Stromal cell of bone marrow (primary cell): Measurements from ENCODE around the gene C10orf90.
A peak's percentile ranks its signal among the peaks of the same experiment; 100 is the strongest.

Experiments
- DNase-seq: peaks from one replicate; pipeline ENCODE4 v3.0.0-alpha.2; 2012; ENCODE audit warnings: low read depth

Gene C10orf90

DNA sequence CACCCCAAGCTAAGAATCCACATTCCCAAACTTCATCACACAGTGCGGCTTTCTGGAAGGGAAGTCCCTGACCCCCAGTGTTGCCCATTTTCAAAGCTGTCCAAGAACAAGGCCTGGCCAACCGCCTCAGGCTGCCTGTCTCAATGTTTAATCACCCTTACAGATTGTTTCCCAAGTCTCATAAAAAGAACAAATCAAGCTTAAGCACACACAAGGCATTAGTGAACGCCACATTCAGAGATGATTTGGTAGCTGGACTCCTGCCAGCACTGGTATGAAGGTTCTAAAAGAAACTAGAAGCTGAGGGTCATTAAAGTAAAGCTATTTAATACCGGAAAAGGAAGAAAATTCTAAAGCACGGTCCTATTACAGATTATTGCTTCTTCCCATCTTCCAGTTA lies 35.6 kb downstream of the C10orf90 start:
- no peak for DNase-seq

DNA sequence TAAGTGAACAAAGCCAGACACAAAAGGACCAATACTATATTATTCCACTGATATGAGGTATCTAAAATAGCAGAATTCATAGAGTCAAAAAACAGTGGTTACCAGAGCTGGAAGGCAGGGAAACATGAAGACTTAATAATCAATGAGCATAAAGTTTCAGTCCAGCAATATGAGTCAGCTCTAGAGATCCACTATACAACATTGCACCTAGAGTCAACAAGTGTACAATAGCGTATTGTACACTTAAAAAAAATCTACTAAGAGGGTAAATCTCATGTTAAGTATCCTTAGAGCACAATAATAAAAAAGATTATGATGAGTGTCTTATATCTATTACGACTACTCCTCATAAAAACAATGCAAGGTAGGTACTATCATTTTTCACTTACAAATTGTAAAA lies 36.1 kb downstream of the C10orf90 start:
- DNase-seq, result no peak

DNA sequence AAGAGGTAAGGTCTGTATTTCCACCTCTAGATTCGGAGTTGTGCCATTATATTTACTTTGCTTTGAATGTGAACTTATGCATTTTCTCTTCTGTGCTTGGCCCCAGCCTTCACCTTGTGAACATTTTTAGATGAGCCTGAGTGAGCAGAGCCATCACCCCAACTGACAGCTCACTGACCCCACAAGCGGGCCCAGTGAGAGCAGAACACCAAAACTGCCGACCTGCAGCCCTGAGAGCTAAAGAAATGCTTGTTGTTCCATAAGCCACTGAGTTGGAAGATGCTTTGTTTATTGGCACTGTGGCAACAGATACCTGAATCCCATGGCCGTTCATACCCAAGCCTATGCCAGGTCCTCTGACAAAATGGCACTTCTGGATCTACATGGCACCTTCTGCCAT lies 37.8 kb downstream of the C10orf90 start:
- no peak for DNase-seq

DNA sequence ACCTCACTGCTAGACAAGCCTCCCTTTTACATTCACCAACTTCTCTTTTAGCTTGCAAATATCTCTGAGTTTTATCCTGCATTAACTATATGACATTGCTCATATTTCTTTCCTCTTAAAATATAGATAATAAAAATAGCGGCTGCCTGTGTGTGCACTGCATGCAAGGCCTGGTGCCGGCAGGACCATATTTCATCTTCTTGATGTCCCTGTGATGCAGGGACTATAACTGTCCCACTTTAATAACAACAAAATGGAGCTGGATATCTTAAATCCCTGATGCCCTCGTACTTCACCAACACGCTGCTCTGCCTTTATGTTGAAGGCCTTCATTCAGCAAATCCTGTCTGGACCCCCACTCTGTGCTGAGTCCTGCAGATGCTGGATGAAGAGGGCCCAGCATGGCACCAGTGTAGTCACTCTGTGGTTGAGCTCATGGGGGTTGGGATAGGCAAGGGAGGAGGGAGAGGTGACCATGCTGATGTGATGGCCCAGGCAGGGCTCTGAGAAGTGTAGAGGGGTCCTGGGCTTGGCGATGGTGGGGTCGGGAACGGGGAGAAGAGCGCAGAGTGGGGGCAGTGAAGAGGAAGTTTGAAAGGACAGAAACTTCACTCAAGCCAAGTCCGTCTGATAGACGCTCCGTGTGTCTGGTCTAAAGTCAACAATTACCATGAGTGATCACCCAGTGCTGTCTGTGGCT lies 40.4 kb downstream of the C10orf90 start:
- DNase-seq, result no peak

DNA sequence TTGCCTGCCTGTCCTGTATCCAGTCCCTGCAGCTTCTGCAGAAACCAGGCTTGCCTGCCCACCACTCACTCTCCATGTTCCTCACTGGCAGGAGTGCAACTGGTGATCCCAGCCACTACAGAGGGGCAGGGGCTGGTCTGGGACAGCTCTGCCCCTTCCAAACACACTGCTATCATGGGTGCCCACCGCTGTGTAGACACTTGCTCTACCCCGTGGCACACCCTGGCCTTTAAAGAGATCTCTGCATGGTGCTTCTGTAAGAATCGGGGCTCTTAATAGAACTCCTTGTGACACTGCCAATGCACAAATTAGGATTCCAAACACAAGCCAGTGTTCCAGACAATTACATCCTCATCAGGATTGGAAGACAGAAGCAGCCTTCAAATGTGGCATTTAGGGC lies 41.7 kb downstream of the C10orf90 start:
- DNase-seq, result no peak

DNA sequence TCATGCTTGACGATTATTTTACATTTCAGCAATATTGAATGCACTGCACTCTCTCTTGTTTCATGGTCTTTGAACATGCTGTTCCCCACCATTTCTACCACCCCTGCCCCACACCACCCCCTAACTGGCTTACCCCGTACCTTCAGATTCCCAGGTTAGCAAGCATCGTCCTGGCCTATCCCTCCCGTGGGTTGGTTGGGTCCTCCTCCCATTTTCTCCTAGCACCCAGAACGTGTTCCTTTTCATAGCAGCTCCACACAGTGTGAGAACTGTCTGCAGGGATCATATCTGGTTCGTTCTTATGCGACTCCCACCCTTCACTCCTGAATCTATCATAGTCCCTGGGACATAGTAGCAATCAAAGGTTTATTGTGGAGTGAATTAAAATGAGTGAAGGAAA lies 48.6 kb downstream of the C10orf90 start:
- DNase-seq, result no peak

DNA sequence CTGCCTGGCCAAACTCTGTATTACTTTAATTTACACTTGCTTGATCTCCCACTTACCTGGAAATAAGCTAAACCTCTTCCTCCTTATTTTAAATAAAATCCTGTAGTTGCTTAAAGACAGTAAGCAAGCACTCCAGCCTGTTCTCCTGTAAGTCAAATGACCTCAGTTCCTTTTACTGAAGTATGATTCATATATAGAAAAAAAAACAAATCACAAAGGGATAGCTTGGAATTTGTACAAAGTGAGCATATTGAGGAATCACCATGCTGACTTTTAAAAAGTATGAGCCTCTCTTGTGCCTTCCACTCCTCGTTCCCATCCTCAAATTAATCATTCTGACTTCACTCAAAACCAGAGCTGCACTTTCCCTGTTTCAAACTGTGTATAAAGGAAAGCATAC lies 52.0 kb downstream of the C10orf90 start:
- peak; percentile 61 for DNase-seq

DNA sequence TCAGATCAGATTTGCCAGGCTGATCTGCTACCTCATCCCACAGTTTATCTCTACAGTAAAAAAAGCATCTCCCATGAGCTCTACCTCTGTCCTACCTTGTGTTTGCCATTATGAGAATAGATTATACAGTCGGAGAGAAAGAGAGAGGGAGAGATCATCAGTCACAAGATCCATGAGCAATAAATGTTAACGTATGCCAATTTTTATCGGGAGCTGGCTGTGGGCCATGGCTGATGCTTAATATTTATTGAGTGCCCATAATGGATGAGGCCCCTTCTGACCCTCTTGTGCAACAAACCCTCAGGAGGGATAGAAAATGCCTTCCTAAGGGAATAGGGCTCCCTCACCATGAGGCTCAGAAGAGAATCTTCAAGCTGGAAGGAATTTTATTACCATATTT lies 52.8 kb downstream of the C10orf90 start:
- DNase-seq, result no peak

DNA sequence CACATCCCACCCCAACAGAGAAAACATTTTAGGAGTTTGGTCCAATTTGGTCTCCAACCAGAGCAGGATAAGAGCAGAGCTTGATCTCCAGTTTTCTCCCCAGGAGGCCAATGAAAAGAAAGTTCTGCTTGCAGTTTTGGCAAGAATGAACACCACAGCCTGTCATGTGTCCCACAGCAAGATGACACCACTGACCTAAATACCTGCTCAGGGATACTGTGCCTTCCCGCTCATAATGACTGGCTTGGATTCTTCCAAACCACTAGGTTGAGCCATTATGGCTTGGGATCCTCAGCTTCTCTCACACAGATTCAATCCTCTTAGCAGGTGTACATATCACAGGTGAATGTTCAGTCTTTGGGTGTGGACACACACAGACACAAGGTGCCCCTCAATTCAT lies 53.3 kb downstream of the C10orf90 start:
- DNase-seq, result no peak

DNA sequence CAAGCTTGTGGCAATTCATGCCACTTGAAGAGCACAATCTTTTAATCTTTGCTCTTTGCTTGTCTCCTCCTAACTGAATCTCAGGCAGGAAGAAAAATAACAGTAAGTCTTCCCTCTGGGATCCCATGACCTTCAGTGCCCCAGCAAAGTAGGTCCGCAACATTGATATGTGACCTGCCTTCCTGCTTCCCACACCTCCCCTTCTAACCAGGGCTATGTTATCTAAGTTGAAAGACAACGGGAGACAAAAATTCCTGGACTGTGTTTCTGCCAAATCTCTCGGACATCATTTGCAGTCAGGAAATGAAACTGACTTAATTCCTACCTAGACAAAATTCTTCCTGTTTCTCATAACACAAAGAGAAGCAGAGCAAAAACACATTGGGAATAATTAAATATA lies 53.8 kb downstream of the C10orf90 start:
- DNase-seq, result no peak

DNA sequence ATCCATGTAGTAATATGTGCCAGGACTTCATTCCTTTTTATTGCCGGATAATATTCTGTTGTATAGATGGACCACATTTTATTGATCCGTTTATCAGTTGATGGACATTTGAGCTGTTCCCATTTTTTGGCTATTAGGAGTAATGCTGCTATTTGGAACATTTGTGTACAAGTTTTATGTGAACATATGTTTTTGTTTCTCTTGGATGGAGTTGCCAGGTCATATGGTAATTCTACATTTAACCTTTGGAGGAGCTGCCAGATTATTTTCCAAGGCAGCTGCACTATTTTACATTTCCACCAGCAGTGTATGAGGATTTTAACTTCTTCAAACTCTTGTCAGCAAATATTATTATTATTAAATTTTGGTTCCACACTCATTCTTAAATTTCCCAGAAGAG lies 59.2 kb downstream of the C10orf90 start:
- no peak for DNase-seq

DNA sequence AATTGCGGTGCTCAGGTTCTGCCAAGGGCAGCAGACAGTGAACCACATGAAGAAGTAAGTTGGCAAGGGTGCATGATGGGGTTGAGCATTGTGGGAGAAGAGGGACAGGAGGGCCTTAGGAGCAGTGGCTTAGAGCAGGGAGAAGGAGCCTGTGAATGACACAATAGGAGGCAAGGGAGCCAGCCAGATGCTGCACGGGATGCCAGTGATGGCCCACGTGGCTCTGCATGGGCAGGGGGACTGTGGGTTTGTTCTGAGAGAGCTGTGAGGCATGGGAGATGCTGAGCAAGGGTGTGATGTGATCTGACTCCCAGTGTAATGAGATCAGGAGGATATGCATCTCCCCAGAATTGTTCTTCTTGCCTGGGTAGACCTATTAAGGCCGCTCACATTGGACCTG lies 60.9 kb downstream of the C10orf90 start:
- DNase-seq, result no peak

DNA sequence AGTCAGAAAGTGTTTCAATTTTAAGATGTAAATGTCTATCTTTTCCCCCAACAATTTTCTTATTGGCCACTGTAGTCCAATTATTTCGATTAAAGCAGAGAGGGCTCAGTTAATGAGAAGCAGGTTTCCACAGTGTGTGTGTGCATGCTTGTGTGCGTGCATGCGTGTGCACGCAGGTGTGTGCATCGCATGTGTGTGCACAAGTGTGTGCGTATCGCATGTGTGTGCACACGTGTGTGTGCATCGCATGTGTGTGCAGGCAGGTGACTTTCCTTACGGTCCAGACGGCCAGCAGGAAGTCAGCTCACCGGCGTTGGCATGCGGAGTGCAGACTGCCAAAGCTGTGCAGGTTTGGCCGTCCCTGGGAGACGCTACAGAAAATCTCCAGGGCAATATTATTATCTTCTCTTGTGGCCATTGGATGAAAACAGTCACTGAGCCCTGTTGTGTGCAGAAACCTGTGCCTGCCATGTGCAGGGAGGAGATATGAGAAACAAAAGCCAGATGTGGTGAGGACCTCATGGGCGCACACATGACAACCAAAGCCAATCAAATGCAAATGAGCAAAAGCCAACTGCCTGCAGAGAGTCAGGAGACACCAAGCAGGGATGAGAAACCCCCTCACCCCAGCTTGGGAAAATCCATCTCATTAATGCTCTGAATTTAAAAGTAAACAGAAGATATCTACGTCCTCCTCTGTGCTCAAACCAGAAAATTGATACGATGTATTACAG lies 70.4 kb downstream of the C10orf90 start:
- DNase-seq, result no peak

DNA sequence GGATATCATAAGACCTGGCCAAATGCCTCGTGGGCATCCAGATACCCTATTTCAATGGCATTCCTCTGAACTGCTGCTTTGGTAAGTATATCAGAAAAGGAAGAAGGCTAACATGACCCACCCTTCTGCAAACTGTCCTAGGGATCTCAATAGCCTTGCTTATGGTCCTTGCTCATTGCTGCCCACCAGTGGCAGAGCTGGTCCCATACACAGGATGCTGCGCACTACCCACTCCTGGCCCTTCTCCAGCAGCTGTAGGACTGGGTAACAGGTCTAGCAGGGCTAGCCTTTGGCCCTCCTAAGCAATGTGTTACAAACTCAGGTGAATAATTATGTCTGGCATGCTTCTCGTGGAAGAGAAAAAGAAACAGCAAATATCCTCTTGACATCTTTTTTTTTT lies 72.5 kb downstream of the C10orf90 start:
- DNase-seq, result peak; percentile 19

DNA sequence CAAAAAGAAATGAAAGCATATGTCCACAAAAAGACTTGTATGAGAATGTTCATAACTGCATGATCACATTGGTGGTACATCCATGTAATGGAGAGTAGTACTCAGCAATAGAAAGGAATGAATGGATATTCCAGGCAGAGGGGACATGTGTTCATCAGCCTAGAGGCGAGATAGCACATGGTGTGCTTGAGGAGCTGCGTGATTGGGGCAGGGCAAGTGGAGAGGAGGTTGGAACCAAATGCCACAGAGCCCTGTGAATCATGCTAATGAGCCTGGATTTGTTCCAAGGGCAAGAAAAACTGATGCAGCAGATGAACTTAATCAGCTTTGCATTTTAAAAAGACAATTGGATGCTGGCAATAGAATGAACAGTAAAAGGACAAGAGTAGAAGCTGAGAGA lies 73.3 kb downstream of the C10orf90 start:
- DNase-seq, result no peak

DNA sequence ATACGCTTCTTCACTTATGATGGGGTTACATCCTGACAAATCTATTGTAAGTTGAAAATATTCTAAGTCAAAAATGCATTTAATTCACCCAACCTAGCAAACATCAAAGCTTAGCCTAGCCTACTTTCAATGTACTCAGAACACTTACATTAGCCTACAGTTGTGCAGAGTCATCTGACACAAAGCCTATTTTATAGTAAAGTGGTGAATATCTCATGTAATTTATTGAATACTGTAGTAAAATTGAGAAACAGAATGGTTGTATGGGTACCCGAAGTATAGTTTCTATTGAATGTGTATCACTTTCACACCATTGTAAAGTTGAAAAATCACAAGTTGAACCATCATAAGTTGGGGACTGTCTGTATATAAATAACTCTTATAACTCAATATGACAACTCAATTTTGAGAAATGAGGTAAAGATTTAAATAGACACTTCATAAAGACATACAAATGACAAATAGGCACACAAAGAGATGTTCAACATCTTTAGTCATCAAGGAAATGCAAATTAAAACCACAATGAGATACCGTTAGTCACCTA lies 73.9 kb downstream of the C10orf90 start:
- DNase-seq, result no peak

DNA sequence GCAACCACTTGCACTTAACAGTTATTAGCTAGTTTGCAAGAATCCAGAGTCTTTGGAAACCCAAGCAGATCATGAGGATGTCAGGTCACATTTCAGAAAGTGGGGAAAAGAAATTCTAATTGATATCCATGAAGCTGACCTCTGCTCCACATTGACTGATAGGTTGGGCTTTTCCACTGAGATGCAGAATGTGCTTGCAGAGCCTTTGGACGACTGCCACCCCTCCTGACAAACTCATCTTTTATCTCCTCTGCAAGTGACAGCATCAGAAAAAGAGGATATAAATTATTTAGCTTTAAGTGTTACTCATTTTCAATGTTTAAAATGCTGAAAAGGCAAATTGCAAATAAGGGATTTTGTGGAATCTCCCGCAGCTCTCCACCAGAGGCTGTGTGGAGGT lies 75.3 kb downstream of the C10orf90 start:
- no peak for DNase-seq

DNA sequence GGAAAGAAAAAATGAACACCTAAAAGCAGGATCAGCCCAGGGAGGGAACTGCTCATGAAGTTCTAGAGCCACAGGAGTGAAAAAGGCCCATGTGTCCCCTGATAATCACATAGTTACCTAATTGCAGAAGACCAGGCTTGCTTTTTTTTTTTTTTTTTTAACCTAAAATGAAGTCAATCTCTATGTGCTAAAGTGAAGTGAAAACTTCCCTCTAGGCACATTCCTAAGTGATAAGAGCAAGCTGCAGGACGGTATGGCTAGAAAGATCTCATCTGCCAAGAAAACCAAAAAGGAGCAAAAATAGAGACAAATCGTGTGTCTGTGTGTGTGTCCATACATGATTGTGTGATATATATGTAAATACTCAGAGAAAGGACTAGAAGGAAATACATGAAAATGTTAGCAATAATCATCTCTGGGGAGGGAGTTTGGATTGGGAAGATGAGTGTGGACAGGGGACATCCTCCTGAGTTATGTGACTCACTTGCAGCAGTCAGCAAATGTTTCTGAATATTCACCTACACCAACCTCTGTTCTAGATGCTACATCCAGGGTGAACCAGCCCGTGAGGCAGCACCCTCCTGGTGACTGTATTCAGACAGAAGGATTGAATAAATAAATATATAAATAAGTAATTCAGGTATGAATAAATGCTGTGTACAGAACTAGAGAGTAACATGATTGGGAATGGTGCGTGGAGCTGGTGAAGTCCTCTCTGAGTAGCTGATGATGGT lies 76.4 kb downstream of the C10orf90 start:
- DNase-seq, result no peak

DNA sequence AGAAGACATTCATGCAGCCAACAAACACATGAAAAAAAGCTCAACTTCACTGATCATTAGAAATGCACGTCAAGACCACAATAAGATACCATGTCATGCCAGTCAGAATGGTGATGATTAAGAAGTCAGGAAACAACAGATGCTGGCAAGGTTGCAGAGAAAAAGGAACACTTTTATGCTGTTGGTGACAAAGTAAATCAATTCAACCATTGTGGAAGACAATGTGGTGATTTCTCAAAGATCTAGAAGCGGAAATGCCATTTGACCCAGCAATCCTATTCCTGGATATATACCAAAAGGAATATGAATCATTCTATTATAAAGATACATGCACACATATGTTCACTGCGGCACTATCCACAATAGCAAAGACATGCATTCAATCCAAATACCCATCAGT lies 77.6 kb downstream of the C10orf90 start:
- DNase-seq, result no peak

DNA sequence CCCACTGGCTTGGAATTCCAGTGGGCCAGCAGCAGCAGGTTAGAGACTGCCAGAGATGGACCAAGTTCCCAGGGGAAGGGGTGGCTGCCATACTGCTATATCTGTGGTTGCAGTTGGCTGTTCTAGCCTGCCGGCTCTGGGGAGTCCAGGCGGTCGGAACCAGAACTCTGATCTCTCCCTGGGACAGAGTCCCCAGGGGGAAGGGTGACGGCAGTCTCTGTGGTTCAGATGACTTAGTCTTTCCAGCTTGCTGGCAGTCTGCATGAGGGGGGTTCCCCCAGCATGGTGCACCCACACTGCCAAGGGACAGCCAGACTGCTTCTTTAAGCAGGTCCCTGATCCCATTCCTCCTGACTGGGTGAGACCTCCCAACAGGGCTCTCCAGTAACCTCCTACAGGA lies 82.5 kb downstream of the C10orf90 start:
- no peak for DNase-seq

DNA sequence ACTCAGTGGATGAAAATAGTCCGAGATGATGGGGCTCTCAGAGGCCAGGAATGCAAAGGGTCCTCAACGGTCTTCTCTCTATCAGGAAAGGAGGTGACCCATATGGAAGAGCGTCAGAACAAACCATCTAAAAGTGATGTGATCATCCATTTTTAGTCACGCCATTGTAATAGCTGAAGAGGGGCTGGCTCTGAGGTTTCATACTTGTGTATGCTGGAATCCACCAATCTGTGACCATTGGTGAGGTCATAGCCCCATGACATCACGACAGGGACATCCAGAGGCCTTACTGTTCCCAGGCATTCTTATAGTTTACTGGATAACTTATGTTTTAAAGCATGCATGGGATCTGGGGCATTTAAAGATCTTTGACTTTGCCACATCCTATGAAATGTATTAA lies 83.6 kb downstream of the C10orf90 start:
- DNase-seq, result no peak

DNA sequence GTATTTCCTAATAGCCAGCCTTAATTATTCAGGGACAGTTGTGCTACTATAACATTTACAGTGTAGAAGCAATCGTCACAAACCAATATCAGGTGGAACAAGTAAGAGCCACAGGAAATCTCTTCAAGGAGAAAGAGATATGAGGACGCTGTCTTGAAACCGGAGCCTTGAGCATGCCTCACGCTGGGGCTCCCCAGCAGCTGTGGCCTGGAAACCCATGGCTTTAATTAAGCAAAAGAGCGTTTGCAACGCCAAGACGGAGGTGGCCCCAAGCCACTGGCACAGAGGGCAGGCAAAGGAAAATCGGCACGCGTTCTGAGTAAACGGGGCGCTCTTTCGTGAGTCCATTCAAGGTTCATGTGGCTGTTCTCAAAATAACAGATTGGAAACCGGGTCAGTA lies 84.4 kb downstream of the C10orf90 start:
- DNase-seq, result no peak
